CD4-positive, alpha-beta T cell (primary cell): ENCODE data around the gene FAM53B. TPM values are rescaled to one million over a fixed set of nuclear protein-coding genes. Genes with fewer than 3 reads are reported as not detected.

ENCODE experiments used
- ATAC-seq: fragments of 200-7000 bp; cut with Tn5 transposase; one replicate; pipeline ENCODE4 v1.10.0; 2022; ENCODE audit warnings: mild to moderate bottlenecking; ENCODE audit not compliant: poor library complexity
- CTCF ChIA-PET: fragments of 350-600 bp; sonication (Branson Sonifier 250); formaldehyde crosslinking; loops from one replicate; lab custom pipeline; 2021; ENCODE audit warnings: antibody characterized with exemption, inconsistent platforms; lab: Charles Lee
- POLR2A ChIA-PET: fragments of 350-600 bp; sonication (Branson Sonifier 250); formaldehyde crosslinking; loops from one replicate; lab custom pipeline; 2021; ENCODE audit warnings: antibody characterized with exemption, inconsistent platforms; lab: Charles Lee
- DNase-seq, 14 experiments: peaks; one replicate each; pipeline ENCODE4 v3.0.0-alpha.2; 2013 to 2020; ENCODE audit warnings: mixed read lengths in 2 of 14
- H3K27ac ChIP-seq, 2 donors: one replicate each; pipeline versions ENCODE4 v1.5.1 to v1.7.0; 2013; ENCODE audit warnings: low read length in 2 of 2, low read depth in 1 of 2, mild to moderate bottlenecking in 1 of 2
- H3K27me3 ChIP-seq, 2 experiments: 1 replicate in 1 of 2; 2 replicates in 1 of 2; pipeline versions ENCODE4 v1.6.1 to v1.7.0; 2013; ENCODE audit warnings: low read length in 2 of 2, control low read depth in 1 of 2, mild to moderate bottlenecking in 1 of 2, moderate library complexity in 1 of 2; ENCODE audit not compliant: insufficient read depth in 2 of 2, control insufficient read depth in 1 of 2
- H3K36me3 ChIP-seq: one replicate; pipeline ENCODE4 v1.6.1; 2013; ENCODE audit warnings: low read length, control low read depth; ENCODE audit not compliant: insufficient read depth
- H3K4me1 ChIP-seq: one replicate; pipeline ENCODE4 v1.6.1; 2013; ENCODE audit warnings: low read length, control low read depth; ENCODE audit not compliant: insufficient read depth
- H3K4me3 ChIP-seq: one replicate; pipeline ENCODE4 v1.5.1; 2013; ENCODE audit warnings: mild to moderate bottlenecking, low read length, moderate library complexity
- H3K9me3 ChIP-seq, 2 experiments: 1 replicate in 1 of 2; 2 replicates in 1 of 2; pipeline versions ENCODE4 v1.6.1 to v1.7.0; 2013; ENCODE audit warnings: low read length in 2 of 2, mild to moderate bottlenecking in 2 of 2, control low read depth in 1 of 2, moderate library complexity in 1 of 2; ENCODE audit not compliant: control insufficient read depth in 1 of 2, insufficient read depth in 1 of 2
- H3K27ac Mint-ChIP-seq: one replicate; pipeline ENCODE4 v1.8.0; 2020; ENCODE audit warnings: mixed read lengths
- H3K27me3 Mint-ChIP-seq: one replicate; pipeline ENCODE4 v1.8.0; 2021; ENCODE audit warnings: mixed read lengths
- H3K36me3 Mint-ChIP-seq: one replicate; pipeline ENCODE4 v1.8.0; 2021; ENCODE audit warnings: low read depth, mixed read lengths
- H3K4me1 Mint-ChIP-seq: one replicate; pipeline ENCODE4 v1.8.0; 2021; ENCODE audit warnings: low read depth, mixed read lengths
- H3K4me3 Mint-ChIP-seq: one replicate; pipeline ENCODE4 v1.8.0; 2020; ENCODE audit warnings: mild to moderate bottlenecking, mixed read lengths
- H3K9me3 Mint-ChIP-seq: one replicate; pipeline ENCODE4 v1.8.0; 2020; ENCODE audit warnings: mixed read lengths
- intact Hi-C, 2 experiments: fragments of 100-400 bp; cut with DNase I in 1 of 2; cut with micrococcal nuclease in 1 of 2; formaldehyde crosslinking; loops; one replicate each; pipeline versions ENCODE4 v1.15.1 to v1.9.0; 2023 to 2025; cut with DNase I, micrococcal nuclease
- total RNA-seq, 174 experiments: library from RNA in 2 of 174; stranded (reverse) in 2 of 174; gene quantifications; one replicate each; pipeline ENCODE4 v1.2.3 and lab custom pipeline; 2021 to 2026
- TF ChIP-seq, protein P1 (sequence below): fragments of 200-600 bp; IDR thresholded peaks from one replicate; pipeline ENCODE4 v1.8.0; 2022; ENCODE audit warnings: antibody characterized with exemption, mild to moderate bottlenecking

The FAM53B gene
- total RNA-seq, 2 experiments from 2014 or later = 32.9 to 33.6 TPM

DNA sequence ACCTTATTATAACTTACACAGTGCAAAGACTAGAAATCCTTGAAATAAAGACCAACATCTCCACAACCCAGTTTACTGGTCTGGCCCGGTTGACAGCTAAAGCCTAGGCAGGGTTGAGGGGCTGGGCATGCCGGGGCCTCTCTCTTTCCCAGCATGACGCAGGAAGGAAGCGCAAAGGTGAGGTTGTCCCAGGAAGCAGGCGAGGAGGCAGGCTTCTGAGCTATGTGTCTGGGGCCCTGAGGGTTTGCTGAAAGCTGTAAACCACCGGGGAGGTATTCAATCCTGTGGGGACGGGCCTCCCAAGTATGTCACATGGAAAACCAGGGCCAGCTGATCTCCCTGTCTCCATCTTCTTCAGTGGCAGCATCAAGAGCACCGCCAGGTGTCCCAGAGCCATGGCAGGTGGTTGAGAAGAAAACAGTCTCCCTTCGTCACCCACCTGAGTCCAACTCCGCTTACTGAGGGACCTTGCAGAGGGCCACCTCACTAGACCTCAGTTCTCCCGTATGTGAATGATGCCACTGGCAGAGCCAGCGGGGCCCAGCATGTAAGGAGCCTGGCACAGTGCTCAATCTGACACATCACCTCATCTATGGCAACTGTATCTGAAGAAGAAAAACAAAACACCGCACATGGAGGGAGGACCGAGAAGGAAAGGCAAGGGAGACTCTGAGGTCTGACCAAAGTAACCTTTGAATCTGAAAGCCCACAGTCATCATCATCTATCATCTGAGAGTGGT is 49.5 kb downstream of the FAM53B start:
- no peaks in the 10 kb centered on the region for H3K9me3 ChIP-seq
- DNase-seq = peak in 2 of 14 experiments; percentile 43 to 58
- Mint-ChIP-seq H3K36me3 (peaks cover 59% of the 10 kb centered on the region), H3K27me3 (no peaks in the 10 kb centered on the region), H3K4me1 (peaks cover 71% of the 10 kb centered on the region), H3K27ac (peak overlapping the region; percentile 91), H3K4me3 (peak overlapping the region; percentile 9), H3K9me3 (no peaks in the 10 kb centered on the region)
- ATAC-seq = no peak
- H3K4me3 ChIP-seq = no peak overlapping the region
- H3K27me3 ChIP-seq = no peaks in the 10 kb centered on the region
- peaks cover 86% of the 10 kb centered on the region for H3K4me1 ChIP-seq
- TF ChIP-seq, protein P1, sequence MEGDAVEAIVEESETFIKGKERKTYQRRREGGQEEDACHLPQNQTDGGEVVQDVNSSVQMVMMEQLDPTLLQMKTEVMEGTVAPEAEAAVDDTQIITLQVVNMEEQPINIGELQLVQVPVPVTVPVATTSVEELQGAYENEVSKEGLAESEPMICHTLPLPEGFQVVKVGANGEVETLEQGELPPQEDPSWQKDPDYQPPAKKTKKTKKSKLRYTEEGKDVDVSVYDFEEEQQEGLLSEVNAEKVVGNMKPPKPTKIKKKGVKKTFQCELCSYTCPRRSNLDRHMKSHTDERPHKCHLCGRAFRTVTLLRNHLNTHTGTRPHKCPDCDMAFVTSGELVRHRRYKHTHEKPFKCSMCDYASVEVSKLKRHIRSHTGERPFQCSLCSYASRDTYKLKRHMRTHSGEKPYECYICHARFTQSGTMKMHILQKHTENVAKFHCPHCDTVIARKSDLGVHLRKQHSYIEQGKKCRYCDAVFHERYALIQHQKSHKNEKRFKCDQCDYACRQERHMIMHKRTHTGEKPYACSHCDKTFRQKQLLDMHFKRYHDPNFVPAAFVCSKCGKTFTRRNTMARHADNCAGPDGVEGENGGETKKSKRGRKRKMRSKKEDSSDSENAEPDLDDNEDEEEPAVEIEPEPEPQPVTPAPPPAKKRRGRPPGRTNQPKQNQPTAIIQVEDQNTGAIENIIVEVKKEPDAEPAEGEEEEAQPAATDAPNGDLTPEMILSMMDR = no peak
- ChIA-PET CTCF (interaction anchor here (1.0 to 1.6 kb wide), 2 partner anchors 46 to 51 kb away, joined by 3 to 6 read pairs; no protein-coding TSS in a partner anchor), POLR2A (no interaction called here)
- H3K36me3 ChIP-seq = peaks cover 68% of the 10 kb centered on the region
- intact Hi-C loops = no loop called here
- H3K27ac ChIP-seq = peak overlapping the region; percentile 6 to 78

DNA sequence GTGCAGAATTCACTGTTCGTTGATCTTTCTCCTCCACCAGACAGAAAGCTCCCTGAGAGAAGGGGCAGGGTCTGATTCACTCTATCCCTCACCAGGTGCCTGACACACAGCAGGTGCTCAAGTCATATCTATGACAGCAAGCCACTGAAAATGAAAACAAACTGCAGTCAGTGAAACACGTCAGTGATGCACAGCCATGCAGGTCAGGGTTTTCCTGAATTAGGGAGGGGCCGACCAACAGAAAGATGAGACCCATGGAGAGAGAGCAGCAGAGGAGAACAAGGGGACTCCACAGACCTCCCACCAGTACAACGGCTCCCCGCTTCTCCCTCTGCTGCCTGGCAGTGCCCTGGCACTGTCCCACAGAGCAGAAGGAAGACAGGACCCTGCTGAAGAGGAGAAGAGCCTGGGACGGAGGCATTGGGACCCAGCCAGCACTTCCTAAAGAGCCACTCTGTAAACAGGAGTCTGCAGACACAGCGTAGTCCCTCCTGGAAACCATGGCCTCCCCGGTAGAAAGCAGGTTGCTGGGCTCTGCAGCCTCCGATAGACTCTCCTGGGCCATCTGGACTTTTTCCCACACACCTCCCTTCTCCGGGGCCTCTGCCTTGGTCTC is 50.3 kb downstream of the FAM53B start:
- POLR2A ChIA-PET = interaction anchor here (1.5 kb wide), 1 partner anchor 46 kb away, joined by 3 read pairs; no protein-coding TSS in a partner anchor
- Histone ChIP-seq H3K27ac (peak overlapping the region in 1 of 2 donors; percentile 78), H3K27me3 (no peaks in the 10 kb centered on the region), H3K4me1 (peaks cover 86% of the 10 kb centered on the region), H3K36me3 (peaks cover 67% of the 10 kb centered on the region), H3K4me3 (no peak overlapping the region), H3K9me3 (no peaks in the 10 kb centered on the region)
- CTCF ChIA-PET = interaction anchor here (1.0 to 1.7 kb wide), 3 partner anchors 46 to 51 kb away, joined by 3 to 6 read pairs (median 4); no protein-coding TSS in a partner anchor
- Mint-ChIP-seq H3K27ac (peak overlapping the region; percentile 91), H3K36me3 (peaks cover 66% of the 10 kb centered on the region), H3K9me3 (no peaks in the 10 kb centered on the region), H3K27me3 (no peaks in the 10 kb centered on the region), H3K4me1 (peaks cover 71% of the 10 kb centered on the region), H3K4me3 (peak overlapping the region; percentile 42)
- TF ChIP-seq, protein P1 = no peak
- ATAC-seq = peak; percentile 22
- intact Hi-C loops = no loop called here
- peak in 4 of 14 experiments; percentile 29 to 58 (median 50) for DNase-seq

DNA sequence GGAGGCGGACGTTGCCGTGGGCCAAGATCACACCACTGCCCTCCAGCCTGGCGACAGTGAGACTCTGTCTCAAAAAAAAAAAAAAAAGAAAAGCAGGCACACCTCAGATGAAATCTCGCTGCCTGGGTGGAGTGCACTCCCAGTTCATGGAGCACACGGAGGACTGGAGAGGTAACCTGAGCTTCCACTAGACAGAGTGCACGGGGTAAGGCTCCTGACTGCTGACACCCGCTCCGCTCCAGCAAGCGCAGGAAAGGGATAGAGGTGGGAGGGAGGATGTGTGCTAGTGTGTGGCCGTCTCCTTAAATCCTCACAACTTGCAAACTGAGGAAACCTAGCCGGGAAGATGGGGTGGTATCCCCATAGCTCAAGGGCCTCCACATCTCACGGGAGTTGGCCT is 50.8 kb downstream of the FAM53B start:
- Histone ChIP-seq H3K27ac (peak overlapping the region in 1 of 2 donors; percentile 78), H3K36me3 (peaks cover 63% of the 10 kb centered on the region), H3K4me3 (no peak overlapping the region), H3K27me3 (no peaks in the 10 kb centered on the region), H3K4me1 (peaks cover 86% of the 10 kb centered on the region), H3K9me3 (no peaks in the 10 kb centered on the region)
- peak overlapping the region; percentile 91 for H3K27ac Mint-ChIP-seq
- no peaks in the 10 kb centered on the region for H3K27me3 Mint-ChIP-seq
- H3K4me3 Mint-ChIP-seq = no peak overlapping the region
- DNase-seq (no peak), ATAC-seq (no peak)
- ChIA-PET CTCF (interaction anchor here (0.9 to 1.7 kb wide), 4 partner anchors 45 to 52 kb away, joined by 3 to 6 read pairs (median 4); no protein-coding TSS in a partner anchor), POLR2A (interaction anchor here (1.5 kb wide), 1 partner anchor 46 kb away, joined by 3 read pairs; no protein-coding TSS in a partner anchor)
- H3K4me1 Mint-ChIP-seq = peaks cover 71% of the 10 kb centered on the region
- intact Hi-C loops = no loop called here
- TF ChIP-seq, protein P1 = no peak
- peaks cover 68% of the 10 kb centered on the region for H3K36me3 Mint-ChIP-seq
- H3K9me3 Mint-ChIP-seq = no peaks in the 10 kb centered on the region
